GM21526 (cell line): ENCODE results near the gene APBA2.
"Not testable (repeated sequence)": the region's sequence is repeated elsewhere in the genome, so short reads cannot be mapped to it uniquely, and the experiment has no call there.

Experiments used
- ATAC-seq: cut with Tn5 transposase; IDR thresholded peaks from one replicate; pipeline ENCODE4 v1.9.1; 2021; ENCODE audit warnings: moderate library complexity; ENCODE audit not compliant: unreplicated experiment, low FRiP score

APBA2 gene

DNA sequence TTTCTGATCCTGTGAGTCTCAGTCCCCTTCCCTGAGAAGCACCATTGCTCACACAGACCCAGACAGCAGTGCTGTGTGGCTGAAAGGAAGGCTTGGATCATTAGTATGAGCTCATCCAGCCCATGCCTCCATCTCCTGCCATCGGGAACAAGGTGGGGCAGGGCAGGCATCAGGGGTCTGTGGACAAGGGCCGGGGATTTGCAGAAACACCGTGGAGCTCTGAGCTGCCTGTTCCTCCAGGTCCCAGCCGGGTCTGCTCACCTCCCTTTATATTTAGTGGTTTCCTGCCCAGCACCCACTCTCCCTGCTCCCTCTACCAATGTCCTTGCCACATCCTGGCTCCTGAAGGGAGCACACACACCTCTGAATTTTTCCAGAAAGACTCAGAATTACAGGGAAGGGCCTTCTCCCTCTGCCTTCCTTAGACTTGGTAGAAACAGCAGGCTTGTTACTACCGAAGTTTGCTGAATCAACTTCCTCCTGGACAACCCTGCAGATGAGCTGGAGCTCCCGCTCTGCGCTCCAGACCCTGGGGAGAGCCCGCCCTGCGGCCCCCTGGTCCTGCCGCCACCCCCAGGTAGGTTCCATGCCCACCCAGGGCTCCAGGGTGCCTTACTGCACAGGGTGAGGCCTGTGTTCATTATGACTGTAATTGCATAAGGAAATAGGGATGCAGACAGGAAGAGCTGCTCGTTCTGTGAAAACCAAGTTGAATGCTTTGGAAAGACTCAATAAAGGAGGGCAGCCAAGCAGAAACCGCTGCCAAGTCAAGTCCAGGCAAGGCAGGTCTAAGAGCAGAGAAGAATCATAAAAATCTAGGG is 255.7 kb downstream of the APBA2 start:
- no peak for ATAC-seq

- no peak for ATAC-seq
Observed at GRCh38 chr15:29142129-29142747, 256.5 kb downstream of the APBA2 start.

DNA sequence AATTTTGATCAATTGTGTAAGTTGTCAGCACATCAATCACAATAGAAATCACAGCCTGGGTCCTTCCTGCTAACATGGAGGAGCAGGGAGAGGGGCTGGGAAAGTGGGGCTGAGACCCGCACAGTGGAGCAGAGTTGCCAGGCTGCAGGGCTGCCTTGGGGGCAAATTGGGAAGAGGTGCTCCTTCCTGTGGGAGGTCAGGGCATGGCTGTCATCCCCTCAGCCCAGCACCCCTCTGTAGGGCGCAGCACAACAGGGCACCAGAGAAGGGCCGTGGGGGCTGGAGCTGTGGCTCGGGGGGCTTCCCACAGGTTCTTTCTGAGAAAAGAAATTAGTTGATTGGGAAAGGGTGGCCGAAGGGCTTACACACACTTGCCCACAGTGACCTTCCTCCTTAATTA is 257.5 kb downstream of the APBA2 start:
- ATAC-seq = no peak

- ATAC-seq = no peak
Observed at GRCh38 chr15:29143909-29144635, 258.3 kb downstream of the APBA2 start.

DNA sequence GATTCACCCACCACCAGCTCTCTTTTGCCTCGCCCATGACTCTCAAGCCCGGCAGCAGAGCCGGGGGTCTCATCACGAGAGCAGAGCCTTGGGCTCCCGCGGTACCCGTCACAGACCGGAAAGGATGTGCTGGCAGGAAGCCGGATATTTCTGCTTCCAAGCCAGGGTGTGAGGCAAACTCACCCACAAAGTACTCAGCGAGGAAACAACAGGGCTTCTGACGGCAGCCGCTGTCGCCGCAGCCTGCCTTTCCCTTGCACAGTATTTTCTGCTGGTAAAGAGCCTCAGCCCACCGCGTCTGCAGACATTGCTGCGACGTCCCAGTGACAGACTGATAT is 263.9 kb downstream of the APBA2 start:
- no peak for ATAC-seq

GRCh38 chr15:29150515-29151483 is 265.0 kb downstream of the APBA2 start:
- ATAC-seq = no peak

DNA sequence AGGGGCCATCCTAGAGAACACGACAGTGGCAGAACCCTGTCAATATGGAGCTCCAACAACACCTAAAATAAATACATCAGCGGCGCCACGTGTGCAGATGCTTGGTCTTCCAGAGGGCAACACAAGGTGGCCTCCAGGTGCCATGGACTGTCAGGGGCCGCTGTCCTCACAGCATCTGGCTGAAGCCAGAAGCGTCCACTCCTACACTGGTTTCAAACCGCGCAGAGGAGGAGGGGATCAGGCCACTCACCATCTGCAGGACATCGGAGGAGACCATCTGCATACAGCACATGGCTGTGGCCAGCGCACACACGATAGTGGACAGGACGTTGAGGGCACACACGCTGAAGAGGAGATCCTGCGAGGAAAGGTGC is 265.7 kb downstream of the APBA2 start:
- ATAC-seq = no peak

GRCh38 chr15:29156521-29156920 is 270.7 kb downstream of the APBA2 start:
- ATAC-seq = no peak

- ATAC-seq = no peak
Observed at GRCh38 chr15:29159771-29160455, 274.1 kb downstream of the APBA2 start.

- ATAC-seq = no peak
Observed at GRCh38 chr15:29162411-29162810, 276.6 kb downstream of the APBA2 start.

DNA sequence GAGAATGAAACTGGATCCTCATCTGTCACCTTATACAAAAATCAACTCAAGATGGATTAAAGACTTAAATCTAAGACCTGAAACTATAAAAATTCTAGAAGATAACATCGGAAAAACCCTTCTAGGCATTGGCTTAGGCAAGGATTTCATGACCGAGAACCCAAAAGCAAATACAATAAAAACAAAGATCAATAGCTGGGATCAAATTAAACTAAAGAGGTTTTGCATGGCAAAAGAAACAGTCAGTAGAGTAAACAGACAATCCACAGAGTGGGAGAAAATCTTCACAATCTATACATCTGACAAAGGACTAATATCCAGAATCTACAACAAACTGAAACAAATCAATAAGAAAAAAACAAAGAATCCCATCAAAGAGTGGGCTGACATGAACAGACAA is 281.3 kb downstream of the APBA2 start:
- ATAC-seq = not testable (repeated sequence)
